Bone marrow (tissue), 2 donors: ENCODE data around the gene SYNPR.

Experiments used
- DNase-seq, 2 donors: peaks; one replicate each; lab custom pipeline; 2025; lab: John Stamatoyannopoulos, UW

Gene SYNPR

DNA sequence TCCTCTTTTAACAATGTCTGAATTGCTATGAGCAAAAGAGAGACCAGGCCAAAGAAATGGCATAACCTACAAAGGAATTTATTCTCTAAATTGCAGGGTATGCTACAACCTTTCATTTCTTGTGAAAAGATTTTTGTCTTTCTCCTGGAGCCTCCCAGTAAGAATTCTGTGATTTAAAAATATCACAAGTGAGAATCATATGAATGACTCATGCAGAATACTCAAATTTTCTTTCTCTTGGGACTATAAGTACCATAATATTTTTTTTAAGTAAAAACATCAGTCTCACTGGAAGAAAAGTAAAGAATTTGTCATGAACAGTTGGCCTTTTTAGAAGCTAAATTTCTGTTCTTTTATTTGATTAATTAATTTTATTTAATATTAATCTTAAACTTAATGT is 26.3 kb downstream of the SYNPR start:
- DNase-seq: no peak

DNA sequence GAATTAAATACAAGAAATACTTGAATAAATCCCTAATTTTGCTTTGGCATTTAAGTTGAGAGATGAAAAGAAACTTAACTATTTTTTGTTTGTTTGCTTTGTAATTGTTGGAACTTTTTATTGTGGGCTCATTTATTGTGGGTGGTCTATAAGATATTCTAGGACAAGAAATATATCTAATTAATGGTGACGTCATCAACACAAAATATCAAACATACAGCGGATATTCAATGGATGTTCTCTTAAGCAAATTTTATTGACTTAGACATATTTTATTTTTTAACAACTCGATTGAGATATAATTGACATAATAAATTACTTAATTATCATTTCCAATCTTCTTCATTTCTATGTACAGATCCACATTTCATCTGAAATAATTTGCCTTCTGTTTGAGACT is 30.0 kb downstream of the SYNPR start:
- DNase-seq: no peak

DNA sequence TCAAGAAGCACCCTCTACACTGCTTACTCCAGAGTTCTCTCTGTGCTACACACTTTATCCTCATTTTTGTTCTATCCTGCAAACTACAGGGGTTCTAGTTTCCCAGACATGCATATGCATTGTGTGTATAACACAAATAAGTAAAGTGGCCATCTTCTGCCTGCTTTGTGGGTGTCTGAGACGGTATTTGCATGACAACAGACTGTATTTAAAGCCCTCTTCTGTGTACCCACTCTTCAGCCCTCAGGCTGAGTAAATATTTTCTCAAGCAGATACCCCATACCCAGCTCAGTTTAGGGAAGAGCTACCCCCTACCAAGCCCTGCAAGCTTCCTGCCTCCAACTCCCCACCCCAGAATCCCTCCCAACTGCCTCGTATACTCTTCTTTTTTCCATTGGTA is 31.7 kb downstream of the SYNPR start:
- no peak for DNase-seq

DNA sequence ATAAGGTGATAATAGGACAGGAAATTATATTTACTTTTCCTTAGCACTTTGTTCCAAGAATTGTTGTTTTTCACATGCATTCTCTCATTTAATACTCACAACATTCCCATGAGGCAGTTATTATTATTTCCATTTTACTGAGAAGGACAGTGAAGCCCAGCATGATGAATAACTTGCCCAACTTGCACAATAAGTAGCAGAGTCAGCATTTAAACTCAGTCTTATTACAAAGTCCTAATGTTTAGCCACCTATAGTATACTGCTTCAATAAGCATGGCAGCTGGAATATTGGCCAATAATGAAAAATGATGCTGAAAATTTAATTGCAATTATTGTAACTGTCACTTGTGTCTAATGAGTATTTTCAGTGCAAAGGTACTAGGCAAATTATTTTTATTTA is 45.7 kb downstream of the SYNPR start:
- DNase-seq: no peak

DNA sequence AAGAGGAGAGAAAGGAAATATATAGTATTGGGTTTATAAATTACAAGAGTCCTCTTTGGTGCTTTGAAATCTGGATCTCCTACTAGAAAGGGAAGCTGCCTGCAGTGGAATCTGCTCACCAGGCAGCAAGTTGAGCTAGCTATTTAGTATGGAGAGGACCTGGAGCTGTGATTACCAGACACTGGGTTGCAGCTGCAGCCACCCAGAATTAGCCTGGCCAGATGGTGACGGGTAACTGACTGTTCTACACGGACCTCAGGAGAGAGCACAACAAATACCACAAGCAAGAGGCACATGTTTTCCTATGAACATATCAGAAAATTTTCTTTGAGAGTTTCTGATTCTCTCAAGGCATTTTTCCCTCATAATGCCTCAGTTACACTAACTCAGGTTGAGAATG is 46.5 kb downstream of the SYNPR start:
- no peak for DNase-seq

DNA sequence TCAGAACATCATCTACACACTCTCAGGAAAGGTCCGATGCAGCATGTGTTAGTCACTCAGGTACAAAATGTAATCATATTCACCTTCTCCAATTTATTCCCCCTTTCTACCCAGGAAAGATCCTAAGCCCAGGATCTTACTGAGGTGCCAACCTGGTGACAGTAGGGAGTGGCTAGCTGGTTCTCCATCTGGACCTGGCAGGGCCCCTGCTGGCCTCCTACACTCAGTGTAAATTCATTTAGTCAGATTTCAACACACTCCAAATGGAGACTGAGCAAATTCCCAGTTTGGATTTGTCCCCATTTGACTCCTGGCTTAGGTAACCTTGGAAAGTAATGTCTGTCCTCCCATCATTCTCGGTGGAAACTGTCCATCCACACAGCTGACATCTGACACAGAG is 47.3 kb downstream of the SYNPR start:
- no peak for DNase-seq

DNA sequence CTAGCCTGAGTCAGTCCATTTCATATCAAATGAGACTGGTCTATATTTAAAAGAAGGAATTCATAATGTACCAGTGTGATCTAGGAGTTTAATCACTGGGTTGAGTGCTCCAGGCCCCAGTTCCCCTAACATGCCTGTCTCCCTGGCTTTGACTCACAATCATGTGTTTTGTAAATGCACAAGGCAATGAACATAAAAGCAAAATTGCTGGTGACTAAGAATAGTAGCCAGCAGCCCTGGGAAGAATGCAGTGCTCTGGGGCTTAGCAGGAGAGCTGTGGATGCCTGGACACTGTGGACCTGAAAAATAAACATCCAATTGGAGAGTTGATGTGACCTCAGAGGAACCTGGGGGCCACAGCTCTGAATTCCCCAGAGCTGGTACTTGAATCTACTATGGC is 50.3 kb downstream of the SYNPR start:
- DNase-seq: no peak

DNA sequence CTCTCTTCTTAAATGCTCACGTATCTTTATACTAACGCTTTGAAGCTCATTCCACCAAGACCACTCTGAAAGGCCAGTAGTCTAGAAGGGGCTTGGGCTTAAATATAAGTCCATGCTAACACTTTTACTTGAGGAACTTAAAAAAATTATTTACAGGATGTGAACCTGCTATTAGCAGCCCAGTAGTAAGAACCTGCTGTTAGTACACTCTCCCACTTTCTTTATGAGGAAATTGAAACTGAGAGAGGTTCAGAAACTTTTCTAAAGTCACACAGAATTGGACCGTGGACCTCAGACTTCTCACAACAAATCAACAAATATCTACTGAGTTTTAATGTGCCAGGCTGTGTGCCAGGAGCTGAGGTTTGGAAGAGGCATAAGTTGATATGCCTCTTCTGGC is 53.4 kb downstream of the SYNPR start:
- DNase-seq: no peak

DNA sequence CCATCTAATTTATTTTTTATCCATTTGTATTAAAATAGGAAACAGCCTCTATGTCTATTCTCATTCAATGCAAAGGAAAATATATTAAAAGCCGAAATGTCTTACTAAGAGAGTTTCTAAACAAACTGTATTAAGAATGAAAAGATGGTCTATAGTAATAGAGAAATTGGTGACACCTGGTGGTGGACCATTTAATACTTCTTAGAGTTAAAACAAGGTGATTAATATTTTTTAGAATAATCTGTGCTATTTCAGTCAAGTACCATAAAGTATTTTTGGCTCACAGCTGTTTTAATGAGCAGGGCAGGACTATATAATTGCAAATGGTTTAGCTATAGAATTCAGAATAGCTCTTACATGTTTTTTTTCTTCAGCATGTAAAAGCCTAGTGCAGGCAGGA is 55.7 kb downstream of the SYNPR start:
- no peak for DNase-seq

DNA sequence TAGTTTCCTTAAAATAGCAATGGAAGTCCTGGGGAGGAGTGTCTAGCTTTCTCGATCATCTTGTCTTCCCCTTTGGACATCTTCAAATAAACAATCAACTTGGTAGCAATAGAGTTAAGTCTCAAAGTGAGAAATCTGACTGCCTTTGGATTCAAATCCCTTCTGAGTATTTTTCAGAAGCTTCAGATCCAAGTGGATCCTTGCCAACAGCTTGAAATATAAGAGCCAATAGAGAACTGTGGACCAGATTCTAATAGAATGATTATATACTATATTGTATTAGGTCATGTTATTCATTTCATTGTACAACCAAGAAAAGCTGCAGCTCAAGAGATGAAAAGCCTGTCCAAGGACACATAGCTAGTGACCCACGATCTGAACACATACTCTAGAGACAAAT is 60.2 kb downstream of the SYNPR start:
- no peak for DNase-seq

DNA sequence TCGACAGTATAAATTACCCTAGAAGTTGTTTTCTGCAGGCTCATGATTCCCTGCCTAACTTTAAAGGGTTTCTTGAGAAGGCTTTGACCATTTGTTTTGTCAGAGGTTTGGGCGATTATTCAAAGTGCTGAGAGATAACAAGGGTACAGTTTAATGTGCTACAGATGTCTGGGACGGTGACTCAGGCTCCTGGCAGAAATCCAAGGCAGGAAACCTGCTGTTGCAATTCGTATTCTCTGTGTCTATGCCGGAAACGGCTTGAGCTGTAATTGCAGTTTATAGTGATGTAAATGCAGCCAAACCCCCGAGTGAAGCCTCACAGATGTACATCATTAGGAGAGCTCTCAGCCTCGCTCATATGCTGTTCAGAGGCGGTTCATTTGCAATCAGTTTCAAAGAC is 65.6 kb downstream of the SYNPR start:
- DNase-seq: peak; percentile 40 to 94

DNA sequence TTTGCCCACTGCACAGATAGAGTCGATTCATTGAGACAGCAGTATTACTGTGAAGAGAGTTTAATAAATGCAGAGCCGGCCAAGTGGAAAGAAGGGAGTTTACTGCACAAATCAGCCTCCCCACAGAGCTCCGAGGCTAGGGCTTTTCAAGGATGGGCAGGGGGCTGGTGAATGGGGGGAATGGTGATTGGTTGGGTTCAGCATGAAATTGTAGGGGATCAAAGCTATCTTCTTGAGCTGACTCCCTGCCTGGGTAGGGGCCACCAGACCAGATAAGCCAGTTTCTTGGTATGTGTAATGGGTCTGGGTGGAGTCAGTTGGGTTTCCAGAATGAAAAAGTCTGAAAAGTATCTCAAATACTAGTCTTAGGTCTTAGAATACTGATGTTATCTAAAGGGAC is 66.6 kb downstream of the SYNPR start:
- no peak for DNase-seq

DNA sequence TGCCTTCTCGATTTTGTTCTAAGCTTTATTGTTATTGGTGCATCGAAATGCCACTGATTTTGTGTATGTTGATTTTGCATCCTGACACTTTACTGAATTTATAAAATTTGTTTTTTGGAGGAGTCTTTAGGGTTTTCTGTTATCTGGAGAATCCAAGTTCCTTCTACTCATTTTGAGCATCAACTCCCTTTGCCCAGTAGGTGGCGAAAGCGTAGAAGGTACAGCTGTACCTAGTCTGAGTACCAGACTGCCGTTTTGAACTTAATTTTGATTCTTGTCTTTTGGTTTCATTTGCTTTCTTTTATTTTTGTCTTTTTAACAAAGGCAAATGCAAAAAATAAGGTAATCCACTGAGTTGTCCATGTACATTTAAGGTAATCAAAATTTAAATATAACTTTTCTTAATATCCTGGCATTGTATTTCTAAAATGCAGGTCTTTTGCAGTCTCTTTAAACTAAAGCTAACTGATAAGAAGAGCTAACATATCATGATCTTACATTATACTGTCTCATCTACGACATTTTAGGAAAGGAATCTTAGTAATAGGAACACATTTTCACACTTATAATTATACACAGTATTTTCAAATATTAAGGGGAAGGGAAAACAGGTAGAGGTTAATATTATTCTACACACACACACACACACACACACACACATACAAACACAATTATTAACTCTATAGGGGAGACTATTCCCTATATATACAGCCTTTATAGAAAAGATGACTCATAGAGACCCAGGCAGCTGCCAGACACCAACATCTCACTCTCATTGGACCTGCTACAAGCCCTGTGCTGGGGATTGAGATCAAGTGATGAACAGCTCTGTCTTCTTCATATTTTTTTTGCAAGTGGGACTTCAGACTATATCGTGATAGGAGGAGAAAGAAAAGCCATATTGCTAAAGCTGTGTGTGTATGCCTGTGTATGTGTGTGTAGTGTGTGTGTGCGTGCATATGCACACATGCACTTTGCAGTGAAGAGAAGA is 71.8 kb downstream of the SYNPR start:
- DNase-seq: no peak

DNA sequence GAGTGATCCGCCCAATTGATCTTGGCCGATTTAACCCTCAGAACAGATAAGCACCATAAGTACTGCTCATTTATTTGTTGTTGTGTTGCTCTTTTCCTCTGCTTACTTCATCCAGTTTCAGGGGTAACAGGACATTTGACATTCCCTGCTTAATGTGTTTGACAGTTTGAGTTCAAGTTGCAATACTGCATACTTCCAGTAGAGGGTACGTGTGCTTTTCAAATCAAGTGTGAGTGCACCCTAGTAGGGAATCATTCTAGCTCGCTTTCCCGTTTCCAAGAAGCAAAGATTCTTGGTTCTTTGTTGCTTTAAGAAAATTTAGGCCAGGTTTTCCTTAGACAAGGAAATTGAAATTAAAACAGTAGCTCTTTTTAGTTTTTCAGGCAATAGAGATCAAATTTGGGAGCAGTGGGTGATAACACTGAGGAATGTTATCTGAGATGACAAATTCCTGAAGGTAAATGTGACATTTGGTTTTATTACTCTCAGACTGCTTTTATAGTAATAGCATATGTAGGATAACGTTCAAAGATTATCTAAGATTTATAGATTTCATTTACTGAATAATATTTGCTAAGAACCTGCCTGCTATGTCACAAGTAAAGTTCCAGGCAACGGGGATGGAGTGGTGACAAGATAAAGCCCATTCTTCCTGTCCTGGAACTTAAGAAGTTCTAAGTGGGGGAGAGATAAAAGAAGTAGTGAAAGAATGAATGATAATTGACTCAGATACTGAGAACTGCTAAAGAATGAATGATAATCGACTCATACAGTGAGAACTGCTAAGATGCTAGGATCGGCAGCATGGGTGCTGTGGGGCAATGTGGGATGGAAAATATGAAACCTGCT is 73.3 kb downstream of the SYNPR start:
- DNase-seq: peak in 1 of 2 donors; percentile 37

DNA sequence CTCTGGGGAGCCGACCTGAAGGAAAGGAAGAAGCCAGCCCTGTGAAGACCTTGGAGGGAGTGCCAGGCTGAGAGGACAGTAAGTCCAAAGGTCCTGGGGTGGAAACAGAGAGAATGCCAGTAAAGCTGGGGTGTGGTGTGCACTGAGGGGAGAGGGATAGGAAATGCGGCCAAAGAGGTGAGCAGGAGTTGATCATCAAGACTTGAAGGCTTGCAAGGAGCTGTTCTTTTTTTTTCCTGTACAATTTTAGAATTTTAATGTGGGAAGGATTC is 73.8 kb downstream of the SYNPR start:
- DNase-seq: no peak

DNA sequence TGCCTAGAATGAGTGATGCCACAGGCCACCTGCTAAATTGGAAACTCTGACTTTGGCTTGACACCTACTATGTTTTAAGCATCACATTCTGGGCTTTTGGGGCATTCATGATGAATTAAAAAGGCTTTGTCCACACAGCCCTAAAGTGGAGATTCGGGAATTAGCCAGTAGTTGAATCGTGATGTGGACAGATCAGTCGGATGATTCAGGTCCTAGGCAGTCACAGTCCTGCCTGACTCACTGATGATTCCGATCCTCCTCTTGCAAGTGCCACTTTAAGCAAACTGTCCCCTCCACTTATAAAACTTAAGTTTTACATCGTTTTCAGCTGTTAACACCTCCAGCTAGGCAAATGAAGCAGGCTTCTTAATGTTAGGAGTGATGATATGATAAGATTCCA is 75.3 kb downstream of the SYNPR start:
- DNase-seq: no peak

DNA sequence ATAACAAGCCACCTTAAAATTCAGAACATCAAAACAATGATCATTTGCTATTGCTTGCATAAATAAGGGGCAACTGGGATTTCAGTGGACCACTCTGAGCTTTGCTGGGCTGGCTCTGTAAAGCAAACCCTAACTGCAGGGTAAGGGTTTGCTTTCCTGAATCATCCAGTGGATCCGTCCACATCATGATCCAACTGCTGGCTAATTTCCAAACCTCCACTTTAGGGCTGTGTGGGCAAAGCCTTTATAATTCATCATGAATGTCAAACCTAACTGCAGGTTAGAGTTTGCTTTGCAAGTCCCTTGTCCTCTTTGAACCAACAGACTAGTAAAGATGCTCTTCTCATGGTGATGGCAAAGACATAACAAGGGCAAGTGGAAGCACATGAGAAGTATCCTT is 76.1 kb downstream of the SYNPR start:
- DNase-seq: no peak

DNA sequence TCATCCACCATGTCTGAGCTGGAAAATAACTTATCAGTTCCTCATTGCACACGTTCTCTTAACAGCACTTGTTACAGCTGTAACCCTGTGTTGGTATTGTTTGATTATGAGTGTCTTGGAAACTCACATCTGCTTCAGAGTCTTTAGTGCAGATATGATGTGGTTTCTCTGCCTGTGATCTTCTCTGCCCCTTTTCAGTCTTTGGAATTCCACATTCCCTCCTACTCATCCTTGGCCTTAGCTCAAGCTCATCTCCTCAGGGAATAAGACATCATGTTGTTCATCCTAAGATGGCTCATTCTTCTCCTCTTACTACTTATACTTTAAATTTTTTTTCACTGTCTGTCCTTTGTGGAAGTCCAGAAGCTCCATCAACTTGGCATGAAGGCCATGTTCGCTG is 77.7 kb downstream of the SYNPR start:
- DNase-seq: no peak

DNA sequence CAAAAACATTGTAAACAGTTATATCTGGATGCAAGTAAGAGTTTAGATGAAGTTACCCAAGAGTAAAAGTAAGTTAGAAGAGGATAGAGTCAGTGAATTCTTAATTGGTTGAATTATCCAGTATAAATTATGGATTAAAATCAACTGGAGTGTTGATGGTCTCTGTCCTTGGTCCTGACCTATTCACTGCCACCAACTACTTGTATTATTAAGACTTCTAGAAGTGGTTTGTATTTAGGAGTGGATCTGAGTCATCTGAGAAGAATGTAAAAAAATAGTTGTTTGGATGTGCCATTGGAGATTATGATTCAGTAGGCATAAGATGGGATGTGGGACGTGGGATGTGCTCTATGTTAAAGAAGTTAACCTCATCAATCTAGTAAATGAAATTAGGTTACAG is 86.4 kb downstream of the SYNPR start:
- no peak for DNase-seq

DNA sequence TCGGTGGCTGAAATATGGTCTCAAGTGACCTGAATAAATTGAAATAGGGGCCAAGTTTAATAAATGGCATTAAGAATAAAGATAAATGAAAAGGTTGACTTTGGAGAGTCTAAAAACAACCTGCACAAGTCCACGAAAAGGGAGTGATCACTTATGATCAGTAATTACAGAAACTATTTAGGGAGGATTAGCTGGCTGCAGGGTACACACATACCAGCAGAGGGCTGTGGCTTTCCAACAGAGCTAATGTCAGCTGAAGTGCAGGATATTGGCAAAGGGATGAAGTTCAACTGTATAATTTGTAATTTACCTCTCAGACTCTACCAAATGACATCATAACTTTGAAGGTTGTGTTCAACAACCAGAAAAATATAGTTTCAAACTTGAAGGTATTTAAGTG is 86.8 kb downstream of the SYNPR start:
- no peak for DNase-seq

DNA sequence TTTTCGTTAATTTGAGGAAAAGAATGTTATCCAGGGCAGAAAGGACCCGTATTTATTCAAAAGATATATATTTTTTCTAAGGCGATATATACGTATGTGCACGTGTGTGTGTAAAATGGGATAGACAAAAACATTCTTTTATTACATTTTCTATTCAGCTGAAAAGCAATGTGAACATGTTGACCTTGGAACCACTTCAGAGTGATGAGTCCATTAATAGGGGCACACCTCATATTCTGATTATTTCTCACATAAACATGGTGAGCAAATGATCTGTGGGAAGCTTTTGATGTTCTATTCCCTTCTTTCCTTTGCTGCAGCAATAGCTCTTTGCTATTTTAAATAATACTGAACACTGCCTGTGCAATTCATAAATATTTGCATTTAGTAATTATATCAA is 87.6 kb downstream of the SYNPR start:
- no peak for DNase-seq

DNA sequence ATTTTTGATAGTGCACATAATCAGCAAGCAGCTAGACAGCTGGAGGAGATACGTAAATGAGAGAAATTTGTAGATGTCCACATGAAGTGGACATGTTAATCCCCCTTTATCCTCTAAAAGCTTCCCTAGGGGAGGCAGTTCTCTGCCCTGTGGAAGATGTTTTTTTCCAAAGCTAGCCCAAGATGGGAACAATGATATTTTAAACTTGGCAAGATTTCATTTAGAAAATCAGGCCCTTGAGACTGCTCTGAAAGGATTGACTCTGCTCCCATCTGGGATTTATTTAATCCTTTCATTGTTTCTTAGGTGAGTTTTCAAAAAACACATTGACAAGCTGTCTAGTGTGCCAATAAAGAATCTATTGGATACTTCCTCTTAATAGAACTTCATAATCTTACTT is 92.0 kb downstream of the SYNPR start:
- DNase-seq: no peak

DNA sequence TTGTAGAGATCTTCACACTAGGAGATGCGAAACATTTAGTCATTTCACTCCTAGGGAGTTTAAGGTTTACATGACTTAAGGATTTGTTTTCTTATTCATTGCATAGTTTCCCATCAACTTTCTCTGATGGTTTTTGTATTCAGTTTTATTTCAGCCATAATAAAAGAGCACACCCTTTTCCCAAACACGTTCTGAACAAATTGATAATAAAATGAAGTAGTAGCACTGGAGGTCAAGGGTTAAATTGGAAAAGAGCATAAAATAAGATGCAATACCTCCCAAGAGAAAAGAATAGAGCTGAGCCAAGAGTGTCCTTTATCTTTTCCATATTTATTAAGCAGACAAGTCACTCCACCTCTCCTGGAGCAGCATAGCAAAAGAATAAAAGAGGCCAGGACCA is 104.9 kb downstream of the SYNPR start:
- DNase-seq: no peak
